HEK293 (cell line): Measurements from ENCODE around the gene GPR17.

ENCODE experiments used
- CTCF ChIA-PET: fragments of 350-600 bp; formaldehyde crosslinking; extraction: SDS; loops from one replicate; lab custom pipeline; 2021; ENCODE audit warnings: antibody characterized with exemption; lab: Yijun Ruan, JAX
- POLR2A ChIA-PET: fragments of 300-600 bp; formaldehyde crosslinking; extraction: SDS; loops from one replicate; lab custom pipeline; 2020; ENCODE audit warnings: antibody characterized with exemption, inconsistent platforms; lab: Yijun Ruan, JAX
- H3K27ac ChIP-seq: fragments of 200-500 bp; sonication (Bioruptor generic); 2 replicates; pipeline ENCODE4 v1.5.1; 2014; ENCODE audit warnings: low read depth, low read length, control low read depth, inconsistent platforms; ENCODE audit errors: extremely low read depth
- H3K36me3 ChIP-seq, 2 experiments: fragments of 200-500 bp in 1 of 2; sonication (Bioruptor generic) in 1 of 2; 1 replicate in 1 of 2; 2 replicates in 1 of 2; pipeline ENCODE4 v1.5.1; 2014 to 2017; ENCODE audit warnings: inconsistent platforms in 2 of 2, low read length in 2 of 2; ENCODE audit not compliant: control insufficient read depth in 2 of 2, insufficient read depth in 1 of 2
- H3K4me1 ChIP-seq: fragments of 200-500 bp; sonication (Bioruptor generic); 2 replicates; pipeline ENCODE4 v1.5.1; 2014; ENCODE audit warnings: mild to moderate bottlenecking, low read length, inconsistent platforms; ENCODE audit not compliant: control insufficient read depth, insufficient read depth
- H3K4me3 ChIP-seq: 2 replicates; pipeline ENCODE4 v1.5.1; 2011; ENCODE audit warnings: low read depth, mild to moderate bottlenecking, control low read depth, low read length, moderate library complexity
- H3K9me3 ChIP-seq: fragments of 200-500 bp; sonication (Bioruptor generic); 2 replicates; pipeline ENCODE4 v1.5.1; 2014; ENCODE audit warnings: low read depth, low read length, inconsistent platforms; ENCODE audit not compliant: control insufficient read depth, insufficient read depth
- GLIS1 ChIP-seq: fragments of 450-650 bp; formaldehyde crosslinking; IDR thresholded peaks from 2 replicates; pipeline ENCODE4 v1.5.1; 2016; ENCODE audit warnings: missing biosample characterization, missing genetic modification characterization
- IKZF3 ChIP-seq: fragments of 450-650 bp; IDR thresholded peaks from 2 replicates; pipeline ENCODE4 v1.5.0; 2018; ENCODE audit warnings: missing biosample characterization, mild to moderate bottlenecking, missing genetic modification characterization, moderate library complexity
- KLF17 ChIP-seq: fragments of 450-650 bp; formaldehyde crosslinking; IDR thresholded peaks from 2 replicates; pipeline ENCODE4 v1.5.1; 2016; ENCODE audit warnings: missing biosample characterization, missing genetic modification characterization
- MEIS1 ChIP-seq: sonication (generic); formaldehyde crosslinking; IDR thresholded peaks from 2 replicates; pipeline ENCODE4 v1.8.1; 2022; ENCODE audit warnings: missing genetic modification reagents, mild to moderate bottlenecking, borderline replicate concordance
- PATZ1 ChIP-seq: fragments of 450-650 bp; formaldehyde crosslinking; IDR thresholded peaks from 2 replicates; pipeline ENCODE4 v1.5.1; 2016; ENCODE audit warnings: missing biosample characterization, missing genetic modification characterization
- TSHZ1 ChIP-seq: fragments of 450-650 bp; formaldehyde crosslinking; IDR thresholded peaks from 2 replicates; pipeline ENCODE4 v1.5.1; 2016; ENCODE audit warnings: missing biosample characterization, missing genetic modification characterization, borderline replicate concordance
- ZBTB44 ChIP-seq: fragments of 450-650 bp; IDR thresholded peaks from 2 replicates; pipeline ENCODE4 v1.5.1; 2018; ENCODE audit warnings: missing biosample characterization, mild to moderate bottlenecking, missing genetic modification characterization
- ZBTB8A ChIP-seq: fragments of 450-650 bp; formaldehyde crosslinking; IDR thresholded peaks from 2 replicates; pipeline ENCODE4 v1.5.1; 2016; ENCODE audit warnings: missing biosample characterization, missing genetic modification characterization
- ZEB2 ChIP-seq: fragments of 450-650 bp; formaldehyde crosslinking; IDR thresholded peaks from 2 replicates; pipeline ENCODE4 v1.5.1; 2016; ENCODE audit warnings: missing biosample characterization, missing genetic modification characterization
- ZNF138 ChIP-seq: fragments of 450-650 bp; formaldehyde crosslinking; IDR thresholded peaks from 2 replicates; pipeline ENCODE4 v1.5.1; 2016; ENCODE audit warnings: missing biosample characterization, missing genetic modification characterization, borderline replicate concordance
- ZNF221 ChIP-seq: fragments of 450-650 bp; formaldehyde crosslinking; IDR thresholded peaks from 2 replicates; pipeline ENCODE4 v1.5.1; 2017; ENCODE audit warnings: missing biosample characterization, missing genetic modification characterization, borderline replicate concordance
- ZNF274 ChIP-seq, 2 experiments: fragments of 200-500 bp in 1 of 2; fragments of 450-650 bp in 1 of 2; sonication (Bioruptor generic) in 1 of 2; formaldehyde crosslinking in 1 of 2; IDR thresholded peaks; 2 replicates each; pipeline versions ENCODE4 v1.5.1 to v1.6.1; 2014 to 2016; ENCODE audit warnings: borderline replicate concordance in 1 of 2, inconsistent platforms in 1 of 2, low read length in 1 of 2, missing biosample characterization in 1 of 2, missing genetic modification characterization in 1 of 2
- ZNF335 ChIP-seq: fragments of 450-650 bp; formaldehyde crosslinking; conservative IDR thresholded peaks from 2 replicates; pipeline ENCODE4 v1.5.1; 2016; ENCODE audit warnings: missing biosample characterization, missing genetic modification characterization
- ZNF416 ChIP-seq: fragments of 450-650 bp; formaldehyde crosslinking; IDR thresholded peaks from 2 replicates; pipeline ENCODE4 v1.5.1; 2016; ENCODE audit warnings: missing biosample characterization, missing genetic modification characterization
- ZNF544 ChIP-seq: fragments of 450-650 bp; formaldehyde crosslinking; IDR thresholded peaks from 2 replicates; pipeline ENCODE4 v1.5.0; 2017; ENCODE audit warnings: missing biosample characterization, missing genetic modification characterization
- ZNF629 ChIP-seq: fragments of 450-650 bp; formaldehyde crosslinking; IDR thresholded peaks from 2 replicates; pipeline ENCODE4 v1.5.1; 2017; ENCODE audit warnings: missing biosample characterization, missing genetic modification characterization
- ZNF660 ChIP-seq: fragments of 450-650 bp; IDR thresholded peaks from 2 replicates; pipeline ENCODE4 v1.5.1; 2018; ENCODE audit warnings: missing biosample characterization, mild to moderate bottlenecking, missing genetic modification characterization
- ZNF785 ChIP-seq: fragments of 450-650 bp; formaldehyde crosslinking; IDR thresholded peaks from 2 replicates; pipeline ENCODE4 v1.5.1; 2016; ENCODE audit warnings: missing biosample characterization, missing genetic modification characterization
- ZNF830 ChIP-seq: fragments of 450-650 bp; IDR thresholded peaks from 2 replicates; pipeline ENCODE4 v1.5.0; 2018; ENCODE audit warnings: missing biosample characterization, missing genetic modification characterization, low read depth, mild to moderate bottlenecking, moderate library complexity
- ZSCAN18 ChIP-seq: fragments of 450-650 bp; formaldehyde crosslinking; IDR thresholded peaks from 2 replicates; pipeline ENCODE4 v1.5.1; 2016; ENCODE audit warnings: missing biosample characterization, missing genetic modification characterization

GPR17 gene

GRCh38 chr2:127645395-127646291, at the start of gene GPR17:
TSS of gene GPR17 (plus strand) at chr2:127646153. CDS start at chr2:127650736, 4,583 bp downstream.
- Histone ChIP-seq H3K4me3 (no peak within 1 kb of the TSS), H3K4me1 (no peaks in the 10 kb centered on the region), H3K36me3 (no peaks in the 10 kb centered on the region), H3K9me3 (no peaks in the 10 kb centered on the region), H3K27ac (no peak within 1 kb of the TSS)
- TF ChIP-seq GLIS1 (tag by site-specific recombination) (no peak), TSHZ1 (no peak), ZNF660 (tag by site-specific recombination) (no peak), ZNF544 (tag by site-specific recombination) (no peak), KLF17 (no peak), ZNF830 (tag by site-specific recombination) (no peak), ZNF138 (tag by site-specific recombination) (no peak)
- ChIA-PET POLR2A (no interaction called here), CTCF (interaction anchor here (0.5 to 3.6 kb wide), 2 partner anchors 55 to 84 kb away, joined by 4 to 18 read pairs; no protein-coding TSS in a partner anchor)

- CTCF ChIA-PET, result no interaction called here
- H3K4me1 ChIP-seq, result no peaks in the 10 kb centered on the region
- no peaks in the 10 kb centered on the region for H3K9me3 ChIP-seq
- H3K27ac ChIP-seq, result no peak overlapping the region
- POLR2A ChIA-PET, result no interaction called here
- no peaks in the 10 kb centered on the region for H3K36me3 ChIP-seq
- TF ChIP-seq ZNF629, result no peak
- no peak for TF ChIP-seq ZEB2 (tag by site-specific recombination)
- TF ChIP-seq ZNF785 (tag by site-specific recombination), result no peak
- TF ChIP-seq PATZ1 (tag by site-specific recombination), result no peak
- TF ChIP-seq ZBTB44 (tag by site-specific recombination), result no peak
- no peak for TF ChIP-seq ZNF416 (tag by site-specific recombination)
- TF ChIP-seq MEIS1 (CRISPR knock-in tag), result no peak
- no peak for TF ChIP-seq ZNF335 (tag by site-specific recombination)
- no peak for TF ChIP-seq ZSCAN18
- TF ChIP-seq ZBTB8A, result no peak
- no peak for TF ChIP-seq ZNF274 (IDR thresholded peaks at IDR 0.05; ENCODE audit: low read length)
- TF ChIP-seq ZNF274 (tag by site-specific recombination; IDR thresholded peaks at IDR 0.05; ENCODE audit: borderline replicate concordance), result no peak
- TF ChIP-seq ZNF221 (tag by site-specific recombination), result no peak
- no peak for TF ChIP-seq IKZF3 (tag by site-specific recombination)
- H3K4me3 ChIP-seq, result no peak overlapping the region
Observed at GRCh38 chr2:127596311-127597045, 49.5 kb upstream of the GPR17 start.
